Keratinocyte (primary cell): ENCODE results near the gene FAM120AOS.

ENCODE experiments used
- EZH2 ChIP-seq: IDR thresholded peaks from one replicate; pipeline ENCODE4 v1.6.1; 2012; ENCODE audit warnings: inconsistent platforms, mild to moderate bottlenecking, low read length, moderate library complexity
- TF ChIP-seq, protein P1 (sequence below), 3 experiments: IDR thresholded peaks in 1 of 3; conservative IDR thresholded peaks in 1 of 3; optimal IDR thresholded peaks in 1 of 3; 2 replicates in 2 of 3; 3 replicates in 1 of 3; pipeline versions ENCODE3 to v1.5.1; 2011; ENCODE audit warnings: low read length in 3 of 3, mild to moderate bottlenecking in 3 of 3, moderate library complexity in 2 of 3, control low read depth in 1 of 3, inconsistent platforms in 1 of 3; ENCODE audit not compliant: insufficient read depth in 2 of 3; ENCODE audit errors: extremely low read depth in 1 of 3

DNA sequence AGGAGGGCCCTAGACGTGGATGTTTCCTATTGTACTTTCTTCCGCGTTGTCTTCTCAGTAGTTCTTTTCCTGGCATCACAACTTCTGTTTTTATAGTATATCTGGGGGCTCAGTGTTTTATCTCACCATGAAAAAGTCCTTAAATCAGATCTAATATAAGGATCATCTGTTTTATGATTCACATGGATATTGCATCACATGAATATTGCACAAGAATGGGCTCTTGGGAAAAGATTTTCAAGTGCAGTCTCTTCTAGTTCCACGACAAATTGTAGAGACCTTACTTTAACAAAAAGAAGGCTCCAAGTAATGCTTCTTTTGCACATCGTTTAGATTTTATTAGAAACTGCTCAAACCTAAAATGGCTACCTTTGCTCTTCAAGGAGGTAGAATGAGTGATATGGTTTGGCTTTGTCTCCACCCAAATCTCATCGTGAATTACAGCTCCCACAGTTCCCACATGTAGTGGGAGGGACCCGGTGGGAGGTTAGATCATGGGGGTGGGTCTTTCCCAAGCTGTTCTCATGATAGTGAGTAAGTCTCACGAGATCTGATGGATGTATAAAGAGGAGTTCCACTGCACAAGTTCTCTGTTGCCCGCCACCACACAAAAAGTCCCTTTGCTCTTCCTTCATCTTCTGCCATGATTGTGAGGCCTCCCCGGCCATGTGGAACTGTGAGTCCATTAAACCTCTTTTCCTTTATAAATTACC, 55.6 kb downstream of the FAM120AOS start:
- TF ChIP-seq, protein P1, sequence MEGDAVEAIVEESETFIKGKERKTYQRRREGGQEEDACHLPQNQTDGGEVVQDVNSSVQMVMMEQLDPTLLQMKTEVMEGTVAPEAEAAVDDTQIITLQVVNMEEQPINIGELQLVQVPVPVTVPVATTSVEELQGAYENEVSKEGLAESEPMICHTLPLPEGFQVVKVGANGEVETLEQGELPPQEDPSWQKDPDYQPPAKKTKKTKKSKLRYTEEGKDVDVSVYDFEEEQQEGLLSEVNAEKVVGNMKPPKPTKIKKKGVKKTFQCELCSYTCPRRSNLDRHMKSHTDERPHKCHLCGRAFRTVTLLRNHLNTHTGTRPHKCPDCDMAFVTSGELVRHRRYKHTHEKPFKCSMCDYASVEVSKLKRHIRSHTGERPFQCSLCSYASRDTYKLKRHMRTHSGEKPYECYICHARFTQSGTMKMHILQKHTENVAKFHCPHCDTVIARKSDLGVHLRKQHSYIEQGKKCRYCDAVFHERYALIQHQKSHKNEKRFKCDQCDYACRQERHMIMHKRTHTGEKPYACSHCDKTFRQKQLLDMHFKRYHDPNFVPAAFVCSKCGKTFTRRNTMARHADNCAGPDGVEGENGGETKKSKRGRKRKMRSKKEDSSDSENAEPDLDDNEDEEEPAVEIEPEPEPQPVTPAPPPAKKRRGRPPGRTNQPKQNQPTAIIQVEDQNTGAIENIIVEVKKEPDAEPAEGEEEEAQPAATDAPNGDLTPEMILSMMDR (optimal IDR thresholded peaks at IDR 0.05 in 1 of 3, IDR thresholded peaks at IDR 0.05 in 1 of 3, conservative IDR thresholded peaks at IDR 0.05 in 1 of 3; ENCODE audit: extremely low read depth in 1 of 3, insufficient read depth in 2 of 3, low read length in 3 of 3) = no peak
- TF ChIP-seq EZH2 = no peak
